GM10266 (cell line): Measurements from ENCODE around the gene CERS6.

ENCODE experiments used
- DNase-seq: peaks from one replicate; pipeline ENCODE4 v3.0.0; 2012; ENCODE audit errors: extremely low spot score
- CTCF ChIP-seq: IDR thresholded peaks from 2 replicates; pipeline ENCODE4 v1.5.1; 2012; ENCODE audit warnings: mild to moderate bottlenecking, low read depth; ENCODE audit not compliant: control insufficient read depth, insufficient read depth; ENCODE audit errors: missing control alignments

Gene CERS6

GRCh38 chr2:168642873-168643272, 186.8 kb downstream of the CERS6 start:
- no peak for TF ChIP-seq CTCF
- DNase-seq: no peak

- TF ChIP-seq CTCF: no peak
- no peak for DNase-seq
These were observed 187.9 kb downstream of the CERS6 start for GRCh38 chr2:168643979-168644378.

- DNase-seq: no peak
- TF ChIP-seq CTCF: no peak
These were observed 189.7 kb downstream of the CERS6 start for GRCh38 chr2:168645696-168646338.

- no peak for TF ChIP-seq CTCF
- no peak for DNase-seq
These were observed 193.0 kb downstream of the CERS6 start for GRCh38 chr2:168649105-168649504.

- no peak for TF ChIP-seq CTCF
- DNase-seq: no peak
These were observed 193.5 kb downstream of the CERS6 start for GRCh38 chr2:168649562-168649961.

GRCh38 chr2:168650139-168650538, 194.1 kb downstream of the CERS6 start:
- no peak for TF ChIP-seq CTCF
- no peak for DNase-seq

GRCh38 chr2:168650781-168651180, 194.7 kb downstream of the CERS6 start:
- no peak for TF ChIP-seq CTCF
- DNase-seq: no peak
